ENCODE measurements around the gene MEIOC. TPM values are rescaled to one million over a fixed set of nuclear protein-coding genes. Genes with fewer than 3 reads are reported as not detected.

MEIOC gene
- total and polyA plus RNA-seq, 2 of the 8 experiments (the other 6 are each of a cell fraction or from before 2014, with no cell fraction given) = 4.2 to 4.8 TPM

DNA sequence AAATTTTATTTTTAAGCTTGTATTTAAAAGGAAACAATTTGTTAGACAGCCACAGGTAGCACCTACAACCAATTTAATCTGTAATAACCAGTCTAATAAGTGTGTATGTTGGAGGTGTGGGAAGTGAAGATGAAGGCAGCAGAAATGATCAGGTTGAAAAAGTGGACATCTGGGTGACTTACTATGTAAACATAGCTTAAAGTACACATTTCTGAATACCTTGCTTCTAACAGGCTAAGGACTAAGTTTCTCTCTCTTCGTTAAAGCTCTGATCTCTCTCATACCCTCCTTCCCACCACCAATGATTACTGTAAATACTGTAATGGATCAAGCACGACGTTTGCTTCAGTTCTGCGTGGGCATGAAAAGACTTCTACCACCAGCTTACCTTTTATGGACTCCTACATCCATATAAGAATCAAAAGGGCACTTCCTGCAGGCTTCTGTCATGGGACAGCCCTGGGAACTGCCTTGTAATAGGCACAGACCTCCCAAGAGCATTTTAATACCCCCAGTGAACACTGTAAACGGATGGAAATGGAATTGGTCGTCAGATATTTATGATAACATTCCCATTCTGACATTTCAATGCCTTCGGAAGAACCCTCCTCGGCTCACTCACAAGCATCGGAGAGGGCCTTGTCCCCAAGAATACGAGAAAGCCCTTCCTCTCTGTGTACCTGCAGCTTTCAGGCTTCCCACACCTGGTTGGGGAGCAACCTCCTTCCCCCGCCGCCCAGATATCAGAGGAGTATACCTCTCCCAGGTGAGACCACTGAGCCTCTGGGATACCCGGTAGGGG is 32.6 kb downstream of the MEIOC start (continued):
- TF ChIP-seq HDAC6 (IDR thresholded peaks at IDR 0.05; ENCODE audit: low read depth, low read length) (no peak), CBX5 (IDR thresholded peaks at IDR 0.05; ENCODE audit: low read depth, low read length) (no peak), HDAC2 (IDR thresholded peaks at IDR 0.05; ENCODE audit: borderline replicate concordance in 1 of 2, low read depth in 2 of 2, low read length in 2 of 2) (no peak), TAF7 (optimal IDR thresholded peaks at IDR 0.05; ENCODE audit: borderline replicate concordance, low read depth, low read length) (no peak)

All from H1 (cell line).